Common myeloid progenitor, CD34-positive (primary cell): ENCODE measurements around the gene AKAP5.

Experiments used
- CTCF ChIA-PET: fragments of 350-600 bp; sonication (Branson Sonifier 250); formaldehyde crosslinking; loops from one replicate; lab custom pipeline; 2021; ENCODE audit warnings: antibody characterized with exemption; lab: Charles Lee
- POLR2A ChIA-PET: fragments of 350-600 bp; sonication (Branson Sonifier 250); formaldehyde crosslinking; loops from one replicate; lab custom pipeline; 2021; ENCODE audit warnings: antibody characterized with exemption; lab: Charles Lee
- DNase-seq, 3 donors: peaks; one replicate each; pipeline versions ENCODE4 v3.0.0 to v3.0.0-alpha.2; 2013
- H3K27ac ChIP-seq, 2 experiments: 1 replicate in 1 of 2; 2 replicates in 1 of 2; pipeline ENCODE4 v1.7.0; 2013; ENCODE audit warnings: inconsistent platforms in 2 of 2, low read length in 2 of 2, mild to moderate bottlenecking in 2 of 2, low read depth in 1 of 2, moderate library complexity in 1 of 2; ENCODE audit not compliant: severe bottlenecking in 2 of 2, insufficient read depth in 1 of 2, poor library complexity in 1 of 2
- H3K27me3 ChIP-seq, 5 experiments: replicated peaks in 2 of 5; 1 replicate in 3 of 5; 2 replicates in 2 of 5; pipeline versions ENCODE4 v1.6.1 to v1.7.0; 2013; ENCODE audit warnings: low read length in 4 of 5, mild to moderate bottlenecking in 2 of 5, moderate library complexity in 2 of 5, inconsistent platforms in 1 of 5; ENCODE audit not compliant: insufficient read depth in 5 of 5, control insufficient read depth in 4 of 5
- H3K36me3 ChIP-seq, 4 experiments: 1 replicate in 2 of 4; 2 replicates in 2 of 4; pipeline versions ENCODE4 v1.6.1 to v1.7.0; 2013; ENCODE audit warnings: low read length in 3 of 4, control low read depth in 1 of 4, mild to moderate bottlenecking in 1 of 4; ENCODE audit not compliant: control insufficient read depth in 4 of 4, insufficient read depth in 4 of 4
- H3K4me1 ChIP-seq, 4 experiments: 1 replicate in 3 of 4; 2 replicates in 1 of 4; pipeline versions ENCODE4 v1.6.1 to v1.7.1; 2013; ENCODE audit warnings: low read length in 3 of 4, mild to moderate bottlenecking in 3 of 4, control low read depth in 1 of 4, inconsistent platforms in 1 of 4, moderate library complexity in 1 of 4; ENCODE audit not compliant: control insufficient read depth in 4 of 4, insufficient read depth in 4 of 4; ENCODE audit errors: control extremely low read depth in 1 of 4
- H3K4me3 ChIP-seq, 7 experiments: 1 replicate in 4 of 7; 2 replicates in 3 of 7; pipeline versions ENCODE4 v1.5.1 to v1.7.0; 2013; ENCODE audit warnings: mild to moderate bottlenecking in 7 of 7, low read length in 6 of 7, moderate library complexity in 6 of 7, inconsistent platforms in 2 of 7, low read depth in 2 of 7, control low read depth in 1 of 7; ENCODE audit not compliant: insufficient read depth in 4 of 7, control insufficient read depth in 1 of 7; ENCODE audit errors: extremely low read depth in 1 of 7
- H3K9me3 ChIP-seq, 5 experiments: 1 replicate in 4 of 5; 2 replicates in 1 of 5; pipeline versions ENCODE4 v1.6.1 to v1.7.1; 2013; ENCODE audit warnings: low read length in 4 of 5, mild to moderate bottlenecking in 2 of 5, inconsistent platforms in 1 of 5, low read depth in 1 of 5, moderate library complexity in 1 of 5; ENCODE audit not compliant: control insufficient read depth in 4 of 5, insufficient read depth in 2 of 5; ENCODE audit errors: control extremely low read depth in 1 of 5
- WGBS: methylation state at CpG from one replicate; pipeline ENCODE4 v1.1.5; 2013; ENCODE audit not compliant: insufficient coverage; 5-methylcytosine and 5-hydroxymethylcytosine counted together

The AKAP5 gene

GRCh38 chr14:64442300-64442988 lies 22.9 kb upstream of the AKAP5 start:
- H3K4me1 ChIP-seq: peaks cover 0 to 7% (median 0%) of the 10 kb centered on the region in 4 experiments
- peaks cover 16 to 78% (median 53%) of the 10 kb centered on the region in 4 experiments for H3K36me3 ChIP-seq
- no peak for DNase-seq
- H3K27me3 ChIP-seq: no peaks in the 10 kb centered on the region
- WGBS: 97% methylated on average over 16 of the region's 17 CpGs
- H3K4me3 ChIP-seq: no peak overlapping the region
- CTCF ChIA-PET: interaction anchor here (2.0 to 2.1 kb wide), 2 partner anchors 9 to 12 kb away, joined by 8 to 11 read pairs; no protein-coding TSS in a partner anchor
- POLR2A ChIA-PET: no interaction called here
- H3K27ac ChIP-seq: no peak overlapping the region
- H3K9me3 ChIP-seq: no peaks in the 10 kb centered on the region

GRCh38 chr14:64444140-64444539 lies 21.2 kb upstream of the AKAP5 start:
- no peaks in the 10 kb centered on the region for H3K27me3 ChIP-seq
- ChIA-PET CTCF (interaction anchor here (1.2 to 2.0 kb wide), 3 partner anchors 11 to 26 kb away, joined by 3 to 12 read pairs (median 8); no protein-coding TSS in a partner anchor), POLR2A (no interaction called here)
- H3K4me3 ChIP-seq: no peak overlapping the region
- 87% methylated on average over 11 of the region's 11 CpGs for WGBS
- peaks cover 19 to 77% (median 53%) of the 10 kb centered on the region in 4 experiments for H3K36me3 ChIP-seq
- H3K27ac ChIP-seq: no peak overlapping the region
- H3K9me3 ChIP-seq: no peaks in the 10 kb centered on the region
- no peak for DNase-seq
- H3K4me1 ChIP-seq: peaks cover 0 to 7% (median 0%) of the 10 kb centered on the region in 4 experiments

GRCh38 chr14:64444984-64445845 lies 20.1 kb upstream of the AKAP5 start:
- peak overlapping the region in 1 of 2 experiments; percentile 54 for H3K27ac ChIP-seq
- POLR2A ChIA-PET: no interaction called here
- peak in 2 of 3 donors; percentile 28 to 30 for DNase-seq

GRCh38 chr14:64447876-64448670 lies 17.2 kb upstream of the AKAP5 start:
- Histone ChIP-seq H3K36me3 (peaks cover 17 to 73% (median 48%) of the 10 kb centered on the region in 4 experiments), H3K27ac (no peak overlapping the region), H3K27me3 (no peaks in the 10 kb centered on the region), H3K4me3 (no peak overlapping the region), H3K9me3 (no peaks in the 10 kb centered on the region), H3K4me1 (peaks cover 0 to 7% (median 0%) of the 10 kb centered on the region in 4 experiments)
- POLR2A ChIA-PET: no interaction called here
- CTCF ChIA-PET: interaction anchor here (1.0 to 1.8 kb wide), 4 partner anchors 13 to 34 kb away, joined by 3 to 5 read pairs (median 4); partner anchors contain the start of gene AKAP5
- DNase-seq: no peak
- 100% methylated on average over 2 of the region's 5 CpGs for WGBS

More at GRCh38 chr14:64444984-64445845, 20.1 kb upstream of the AKAP5 start:
- Histone ChIP-seq H3K4me3 (no peak overlapping the region), H3K36me3 (peaks cover 20 to 79% (median 59%) of the 10 kb centered on the region in 4 experiments), H3K9me3 (no peaks in the 10 kb centered on the region), H3K4me1 (peaks cover 0 to 7% (median 0%) of the 10 kb centered on the region in 4 experiments), H3K27me3 (no peaks in the 10 kb centered on the region)
- 96% methylated on average over 4 of the region's 7 CpGs for WGBS
- CTCF ChIA-PET: interaction anchor here (0.8 to 1.8 kb wide), 3 partner anchors 15 to 25 kb away, joined by 3 to 12 read pairs (median 3); no protein-coding TSS in a partner anchor

GRCh38 chr14:64450255-64450654 lies 15.0 kb upstream of the AKAP5 start:
- Histone ChIP-seq H3K4me3 (no peak overlapping the region), H3K27me3 (no peaks in the 10 kb centered on the region), H3K27ac (no peak overlapping the region), H3K36me3 (peaks cover 12 to 71% (median 48%) of the 10 kb centered on the region in 4 experiments), H3K4me1 (peaks cover 0 to 4% (median 0%) of the 10 kb centered on the region in 4 experiments), H3K9me3 (no peaks in the 10 kb centered on the region)
- ChIA-PET CTCF (interaction anchor here (0.6 to 2.1 kb wide), 2 partner anchors 12 to 51 kb away, joined by 6 to 10 read pairs; no protein-coding TSS in a partner anchor), POLR2A (no interaction called here)
- no peak for DNase-seq
- WGBS: 100% methylated on average over 1 of the region's 2 CpGs

- Histone ChIP-seq H3K9me3 (no peaks in the 10 kb centered on the region), H3K36me3 (peaks cover 20 to 83% (median 48%) of the 10 kb centered on the region in 4 experiments), H3K27me3 (no peaks in the 10 kb centered on the region), H3K4me3 (no peak overlapping the region), H3K4me1 (no peaks in the 10 kb centered on the region), H3K27ac (no peak overlapping the region)
- CTCF ChIA-PET: interaction anchor here (1.0 to 1.6 kb wide), 3 partner anchors 12 to 27 kb away, joined by 3 to 6 read pairs (median 5); no protein-coding TSS in a partner anchor
- WGBS: 98% methylated on average over 10 of the region's 10 CpGs
- POLR2A ChIA-PET: no interaction called here
- no peak for DNase-seq
Measured at GRCh38 chr14:64454671-64455070, 10.6 kb upstream of the AKAP5 start.
